GM21786 (cell line): ENCODE data around the gene ALOX15.
"Not testable (repeated sequence)": the region's sequence is repeated elsewhere in the genome, so short reads cannot be mapped to it uniquely, and the experiment has no call there.

Experiments used
- ATAC-seq: cut with Tn5 transposase; IDR thresholded peaks from one replicate; pipeline ENCODE4 v1.9.1; 2021; ENCODE audit not compliant: unreplicated experiment

Gene ALOX15

GRCh38 chr17:4617590-4618351 lies 23.7 kb downstream of the ALOX15 start:
- ATAC-seq = no peak

- no peak for ATAC-seq
These were observed 24.4 kb downstream of the ALOX15 start for GRCh38 chr17:4617090-4617489.

- ATAC-seq = no peak
These were observed 25.0 kb downstream of the ALOX15 start for GRCh38 chr17:4616476-4616875.

GRCh38 chr17:4610656-4611055 lies 30.8 kb downstream of the ALOX15 start:
- no peak for ATAC-seq

- ATAC-seq = no peak
These were observed 31.3 kb downstream of the ALOX15 start for GRCh38 chr17:4610162-4610561.

GRCh38 chr17:4609761-4610160 lies 31.7 kb downstream of the ALOX15 start:
- no peak for ATAC-seq

GRCh38 chr17:4607773-4608187 lies 33.7 kb downstream of the ALOX15 start:
- ATAC-seq = no peak

- no peak for ATAC-seq
These were observed 34.2 kb downstream of the ALOX15 start for GRCh38 chr17:4607261-4607741.

- ATAC-seq = no peak
These were observed 35.7 kb downstream of the ALOX15 start for GRCh38 chr17:4605826-4606225.

- ATAC-seq = not testable (repeated sequence)
These were observed 36.7 kb downstream of the ALOX15 start for GRCh38 chr17:4604736-4605135.

GRCh38 chr17:4604111-4604644 lies 37.3 kb downstream of the ALOX15 start:
- no peak for ATAC-seq

- ATAC-seq = no peak
These were observed 39.4 kb downstream of the ALOX15 start for GRCh38 chr17:4602041-4602440.

GRCh38 chr17:4601326-4601725 lies 40.2 kb downstream of the ALOX15 start:
- ATAC-seq = no peak

GRCh38 chr17:4600563-4600962 lies 40.9 kb downstream of the ALOX15 start:
- no peak for ATAC-seq

- ATAC-seq = no peak
These were observed 41.8 kb downstream of the ALOX15 start for GRCh38 chr17:4599505-4600281.

- no peak for ATAC-seq
These were observed 42.5 kb downstream of the ALOX15 start for GRCh38 chr17:4598776-4599504.

GRCh38 chr17:4597975-4598374 lies 43.5 kb downstream of the ALOX15 start:
- ATAC-seq = no peak

- ATAC-seq = no peak
These were observed 44.7 kb downstream of the ALOX15 start for GRCh38 chr17:4596636-4597380.

GRCh38 chr17:4595685-4596342 lies 45.7 kb downstream of the ALOX15 start:
- not testable (repeated sequence) for ATAC-seq
